ENCODE measurements around the gene STXBP2.

GRCh38 chr19:7636317-7636690 is 606 bp upstream of the STXBP2 start:
- TF ChIP-seq CTCF (IDR thresholded peaks at IDR 0.05) (no peak), POLR2AphosphoS5 (IDR thresholded peaks at IDR 0.05) (no peak)

All from prostate gland (tissue), 2 donors.